SK-N-MC (cell line): Measurements from ENCODE around the gene PAX7.
"Not testable (repeated sequence)": the region's sequence is repeated elsewhere in the genome, so short reads cannot be mapped to it uniquely, and the experiment has no call there.

Source experiments
- DNase-seq: peaks from one replicate; pipeline ENCODE4 v3.0.0-alpha.2; 2011; ENCODE audit warnings: low read depth, low spot score
- H3K27ac ChIP-seq: fragments of 200-600 bp; sonication (generic); 2 replicates; pipeline ENCODE4 v1.5.1; 2016; ENCODE audit warnings: mixed run types
- H3K36me3 ChIP-seq: fragments of 200-600 bp; sonication (generic); 2 replicates; pipeline ENCODE4 v1.6.1; 2017; ENCODE audit warnings: antibody characterized with exemption, low read length, mixed read lengths; ENCODE audit not compliant: insufficient read depth
- H3K4me3 ChIP-seq: fragments of 200-600 bp; sonication (generic); 2 replicates; pipeline ENCODE4 v1.5.1; 2016
- H3K9ac ChIP-seq: fragments of 200-600 bp; sonication (generic); 2 replicates; pipeline ENCODE4 v1.8.0; 2017; ENCODE audit warnings: mixed run types, mixed read lengths; ENCODE audit not compliant: insufficient read length
- H3K9me3 ChIP-seq: fragments of 200-600 bp; sonication (generic); 2 replicates; pipeline ENCODE4 v1.6.1; 2017; ENCODE audit warnings: low read depth, mild to moderate bottlenecking, antibody characterized with exemption, low read length, moderate library complexity, mixed read lengths
- EZH2 ChIP-seq: fragments of 200-600 bp; sonication (generic); IDR thresholded peaks from one replicate; pipeline ENCODE4 v1.6.1; 2017; ENCODE audit warnings: antibody characterized with exemption
- FOXP2 ChIP-seq: optimal IDR thresholded peaks from 2 replicates; pipeline ENCODE3; 2011; ENCODE audit warnings: mild to moderate bottlenecking, moderate library complexity; ENCODE audit not compliant: insufficient read depth; ENCODE audit errors: extremely low read length, control extremely low read depth
- POLR2AphosphoS5 ChIP-seq: IDR thresholded peaks from 2 replicates; pipeline ENCODE4 v1.6.1; 2012; ENCODE audit warnings: mild to moderate bottlenecking, low read depth, low read length, borderline replicate concordance

Gene PAX7

DNA sequence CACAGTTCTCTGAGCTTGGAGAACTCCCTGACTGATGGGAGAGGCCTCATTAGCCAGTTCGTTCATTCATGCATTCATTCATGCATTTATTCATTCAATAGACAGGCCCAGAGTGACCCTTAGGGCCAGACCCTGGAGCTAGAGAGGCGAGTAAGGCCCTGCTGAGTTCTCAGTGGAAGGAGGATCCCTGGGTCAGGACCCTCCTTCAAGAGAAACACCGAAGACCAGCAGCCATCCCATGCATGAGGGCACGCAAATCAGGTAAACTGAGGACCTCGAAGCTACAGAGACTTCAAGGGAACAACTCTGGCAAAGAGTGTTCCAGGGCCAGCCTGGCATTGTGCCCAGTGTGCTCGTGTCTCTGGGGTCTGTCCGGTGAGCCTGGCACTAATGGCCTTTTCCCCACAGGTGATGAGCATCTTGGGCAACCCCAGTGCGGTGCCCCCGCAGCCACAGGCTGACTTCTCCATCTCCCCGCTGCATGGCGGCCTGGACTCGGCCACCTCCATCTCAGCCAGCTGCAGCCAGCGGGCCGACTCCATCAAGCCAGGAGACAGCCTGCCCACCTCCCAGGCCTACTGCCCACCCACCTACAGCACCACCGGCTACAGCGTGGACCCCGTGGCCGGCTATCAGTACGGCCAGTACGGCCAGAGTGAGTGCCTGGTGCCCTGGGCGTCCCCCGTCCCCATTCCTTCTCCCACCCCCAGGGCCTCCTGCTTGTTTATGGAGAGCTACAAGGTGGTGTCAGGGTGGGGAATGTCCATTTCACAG lies 104.8 kb downstream of the PAX7 start:
- Histone ChIP-seq H3K27ac (no peak overlapping the region), H3K36me3 (peaks cover 31% of the 10 kb centered on the region; the same call in 1 of the 2 replicates), H3K4me3 (no peak overlapping the region), H3K9me3 (no peaks in the 10 kb centered on the region), H3K9ac (no peak overlapping the region)
- TF ChIP-seq POLR2AphosphoS5: no peak
- TF ChIP-seq FOXP2: no peak
- no peak for TF ChIP-seq EZH2
- no peak for DNase-seq

DNA sequence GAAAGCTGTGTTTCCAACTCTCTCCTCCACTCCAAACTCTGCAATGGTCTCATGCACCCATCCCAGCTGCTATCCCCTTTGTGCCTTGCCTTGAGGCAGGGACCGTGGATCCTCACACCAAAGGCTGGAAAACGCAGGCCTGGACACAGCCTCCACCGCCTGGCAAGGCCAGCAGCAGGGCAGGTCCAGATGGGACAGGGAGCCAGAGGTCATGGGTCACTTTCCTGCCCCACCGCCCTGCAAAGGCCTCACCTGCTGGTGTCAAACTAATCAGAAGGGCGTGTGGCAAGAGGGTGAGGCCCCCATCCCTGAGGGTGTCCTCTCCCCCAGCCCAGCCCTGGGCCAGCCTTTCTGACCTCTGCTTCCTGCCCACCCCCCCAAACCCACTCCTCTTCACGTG lies 106.3 kb downstream of the PAX7 start:
- Histone ChIP-seq H3K36me3 (peaks cover 31% of the 10 kb centered on the region; the same call in 1 of the 2 replicates), H3K9me3 (no peaks in the 10 kb centered on the region), H3K27ac (peak overlapping the region; percentile 62; the same call in 1 of the 2 replicates), H3K4me3 (no peak overlapping the region), H3K9ac (no peak overlapping the region)
- TF ChIP-seq EZH2 (no peak), FOXP2 (no peak)
- no peak for DNase-seq

DNA sequence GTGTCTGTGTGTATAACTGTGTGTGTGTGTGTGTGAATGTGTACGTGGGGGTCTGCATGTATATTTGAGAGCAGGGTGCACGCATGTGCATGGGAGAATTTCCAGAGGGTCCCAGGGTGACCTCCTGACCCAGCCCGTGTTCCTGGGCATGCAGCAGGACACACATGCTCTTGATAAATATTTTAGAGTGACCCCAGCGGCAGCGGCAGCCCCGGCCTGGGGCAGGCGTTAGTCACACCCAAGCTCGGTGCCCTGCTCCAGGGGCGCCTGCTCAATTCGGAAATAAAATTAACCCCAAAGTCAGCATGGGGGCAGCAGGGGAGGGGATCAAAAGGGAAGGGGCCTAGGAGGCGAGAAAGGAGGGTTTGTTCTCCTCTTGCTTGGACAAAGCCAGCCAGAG lies 107.5 kb downstream of the PAX7 start:
- DNase-seq: no peak
- Histone ChIP-seq H3K9ac (no peak overlapping the region), H3K9me3 (no peaks in the 10 kb centered on the region), H3K27ac (no peak overlapping the region), H3K4me3 (no peak overlapping the region), H3K36me3 (peaks cover 31% of the 10 kb centered on the region; the same call in 1 of the 2 replicates)
- no peak for TF ChIP-seq FOXP2
- no peak for TF ChIP-seq EZH2
- TF ChIP-seq POLR2AphosphoS5: no peak

DNA sequence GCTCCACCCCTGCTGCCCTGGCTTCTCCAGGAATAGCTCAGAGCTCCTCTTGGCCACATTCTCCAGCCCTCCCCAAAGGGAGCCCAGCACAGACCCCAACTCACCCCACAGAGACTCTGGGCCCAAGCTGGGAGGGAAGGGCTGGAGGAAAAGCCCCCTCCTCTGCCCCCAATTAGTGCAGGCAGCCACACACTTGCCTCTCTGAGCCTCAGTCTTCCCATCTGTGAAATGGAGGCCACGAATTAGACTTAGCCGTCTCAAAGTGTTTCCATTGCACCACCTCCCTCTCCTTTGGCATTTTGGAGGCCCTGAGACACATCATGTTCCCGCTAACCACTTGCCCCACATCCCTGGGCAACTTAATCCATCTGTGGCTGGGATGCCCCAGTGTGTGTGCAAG lies 108.0 kb downstream of the PAX7 start:
- no peaks in the 10 kb centered on the region for H3K9me3 ChIP-seq
- H3K9ac ChIP-seq: no peak overlapping the region
- H3K36me3 ChIP-seq: peaks cover 31% of the 10 kb centered on the region; the same call in 1 of the 2 replicates
- no peak for TF ChIP-seq POLR2AphosphoS5
- no peak for TF ChIP-seq FOXP2
- no peak for TF ChIP-seq EZH2
- H3K27ac ChIP-seq: no peak overlapping the region
- H3K4me3 ChIP-seq: no peak overlapping the region
- no peak for DNase-seq

DNA sequence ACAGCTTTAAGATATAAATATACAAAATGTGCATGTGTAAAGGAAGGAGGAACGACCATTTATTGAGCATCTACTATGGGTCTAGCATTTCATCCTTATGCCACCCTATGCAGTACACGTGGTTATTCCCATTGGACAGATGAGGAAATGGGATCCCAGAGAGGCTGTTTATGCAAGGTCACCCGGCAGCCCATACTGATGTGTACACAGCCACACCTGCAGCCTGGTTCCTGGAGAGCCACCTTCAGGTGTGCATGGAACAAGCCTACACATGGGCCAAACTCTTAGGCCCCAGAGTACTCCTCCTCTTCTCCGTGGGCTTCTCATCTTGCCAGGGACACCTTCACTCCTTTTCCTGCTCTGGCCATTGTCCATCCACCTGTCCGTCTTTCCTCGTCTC lies 108.8 kb downstream of the PAX7 start:
- H3K9ac ChIP-seq: no peak overlapping the region
- H3K4me3 ChIP-seq: no peak overlapping the region
- H3K27ac ChIP-seq: no peak overlapping the region
- H3K9me3 ChIP-seq: no peaks in the 10 kb centered on the region
- peaks cover 31% of the 10 kb centered on the region; the same call in 1 of the 2 replicates for H3K36me3 ChIP-seq
- no peak for DNase-seq
- TF ChIP-seq EZH2: no peak

DNA sequence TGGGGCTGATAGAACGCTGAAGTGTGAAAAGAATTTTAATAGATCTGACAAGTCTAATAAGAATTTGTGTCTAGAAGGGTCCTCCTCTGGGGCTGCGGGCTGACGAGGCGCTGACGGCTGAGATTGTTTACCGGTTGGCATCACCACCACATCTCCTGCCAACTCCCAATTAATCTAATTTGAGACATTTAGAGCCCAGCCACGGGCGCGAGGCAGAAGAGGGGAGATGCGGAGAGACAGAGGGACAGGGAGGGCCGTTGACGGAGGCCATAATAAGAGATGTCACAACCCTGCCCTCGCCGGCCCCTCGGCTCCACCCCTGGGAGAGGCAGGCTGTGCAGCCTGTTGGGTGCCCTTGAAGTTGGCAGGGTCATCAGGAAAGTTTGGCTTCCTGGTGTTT lies 109.3 kb downstream of the PAX7 start:
- Histone ChIP-seq H3K9ac (no peak overlapping the region), H3K4me3 (no peak overlapping the region), H3K27ac (no peak overlapping the region), H3K9me3 (no peaks in the 10 kb centered on the region), H3K36me3 (peaks cover 31% of the 10 kb centered on the region; the same call in 1 of the 2 replicates)
- DNase-seq: no peak
- TF ChIP-seq POLR2AphosphoS5: no peak; the same call in 1 of the 2 replicates
- no peak for TF ChIP-seq FOXP2
- TF ChIP-seq EZH2: no peak

DNA sequence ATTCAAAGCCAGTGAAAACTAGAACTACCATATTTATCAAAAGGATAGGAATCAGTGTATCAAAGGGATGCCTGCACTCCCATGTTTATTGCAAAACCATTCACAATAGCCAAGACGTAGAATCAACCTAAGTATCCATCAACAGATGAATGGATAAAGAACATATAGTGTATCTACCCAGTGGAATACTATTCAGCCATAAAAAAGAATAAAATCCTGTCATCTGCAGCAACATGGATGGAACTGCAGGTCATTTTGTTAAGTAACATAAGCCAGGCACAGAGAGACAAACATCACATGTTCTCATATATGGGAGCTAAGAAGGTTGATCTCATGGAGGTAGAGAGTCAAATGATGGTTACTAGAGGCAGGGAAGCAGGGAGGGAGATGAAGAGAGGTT lies 110.0 kb downstream of the PAX7 start:
- H3K36me3 ChIP-seq: peaks cover 29% of the 10 kb centered on the region; the same call in 1 of the 2 replicates
- TF ChIP-seq EZH2: no peak
- TF ChIP-seq POLR2AphosphoS5: no peak
- TF ChIP-seq FOXP2: no peak

DNA sequence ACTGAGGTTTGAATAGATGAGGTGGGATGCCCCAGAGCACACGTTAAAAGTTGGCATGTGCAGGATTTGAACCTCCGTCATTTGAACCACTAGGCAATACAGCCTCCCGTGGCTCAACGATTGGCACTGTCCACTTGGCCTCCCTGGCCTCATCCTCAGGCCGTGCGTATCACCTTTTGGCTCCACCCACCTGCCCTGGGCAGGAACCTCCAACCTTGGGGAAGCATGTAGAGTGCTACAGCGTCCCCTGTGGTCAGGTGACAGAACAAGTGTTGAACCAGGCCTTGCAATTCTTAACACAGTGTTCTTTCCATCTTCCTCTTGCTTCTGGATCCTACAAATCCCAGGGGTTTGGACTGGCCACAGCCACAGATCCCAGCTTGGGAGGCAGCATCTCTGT lies 112.6 kb downstream of the PAX7 start:
- Histone ChIP-seq H3K27ac (no peak overlapping the region), H3K36me3 (peaks cover 13% of the 10 kb centered on the region; the same call in 1 of the 2 replicates), H3K9me3 (no peaks in the 10 kb centered on the region), H3K9ac (no peak overlapping the region), H3K4me3 (no peak overlapping the region)
- no peak for TF ChIP-seq EZH2
- TF ChIP-seq FOXP2: no peak
- no peak for TF ChIP-seq POLR2AphosphoS5
- no peak for DNase-seq

More for the DNA sequence above, 110.0 kb downstream of the PAX7 start:
- no peak overlapping the region for H3K9ac ChIP-seq
- H3K9me3 ChIP-seq: no peaks in the 10 kb centered on the region
- no peak overlapping the region for H3K27ac ChIP-seq
- no peak overlapping the region for H3K4me3 ChIP-seq
- no peak for DNase-seq

DNA sequence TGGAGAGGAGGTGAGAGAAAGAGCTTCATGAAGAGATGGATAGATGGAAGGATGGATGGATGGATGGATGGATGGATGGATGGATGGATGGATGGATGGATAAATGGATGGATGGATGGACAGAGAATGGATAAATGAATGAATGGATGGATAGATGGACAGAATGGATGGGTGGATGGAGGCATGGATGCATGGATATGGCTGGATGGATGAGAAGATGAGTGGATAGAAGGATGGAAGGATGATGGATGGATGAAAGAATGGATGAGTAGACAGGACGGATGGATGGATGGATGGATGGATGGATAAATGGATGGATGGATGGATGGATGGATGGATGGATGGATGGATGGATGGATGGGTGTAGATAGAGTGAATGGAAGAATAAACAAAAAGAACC lies 113.7 kb downstream of the PAX7 start:
- H3K4me3 ChIP-seq, H3K36me3 ChIP-seq, DNase-seq, H3K9ac ChIP-seq, H3K27ac ChIP-seq, H3K9me3 ChIP-seq: not testable (repeated sequence)
